HG03139 (cell line): Measurements from ENCODE around the gene PLXND1.

Experiments used
- ATAC-seq: cut with Tn5 transposase; IDR thresholded peaks from one replicate; pipeline ENCODE4 v1.9.1; 2021; ENCODE audit not compliant: unreplicated experiment

Gene PLXND1

DNA sequence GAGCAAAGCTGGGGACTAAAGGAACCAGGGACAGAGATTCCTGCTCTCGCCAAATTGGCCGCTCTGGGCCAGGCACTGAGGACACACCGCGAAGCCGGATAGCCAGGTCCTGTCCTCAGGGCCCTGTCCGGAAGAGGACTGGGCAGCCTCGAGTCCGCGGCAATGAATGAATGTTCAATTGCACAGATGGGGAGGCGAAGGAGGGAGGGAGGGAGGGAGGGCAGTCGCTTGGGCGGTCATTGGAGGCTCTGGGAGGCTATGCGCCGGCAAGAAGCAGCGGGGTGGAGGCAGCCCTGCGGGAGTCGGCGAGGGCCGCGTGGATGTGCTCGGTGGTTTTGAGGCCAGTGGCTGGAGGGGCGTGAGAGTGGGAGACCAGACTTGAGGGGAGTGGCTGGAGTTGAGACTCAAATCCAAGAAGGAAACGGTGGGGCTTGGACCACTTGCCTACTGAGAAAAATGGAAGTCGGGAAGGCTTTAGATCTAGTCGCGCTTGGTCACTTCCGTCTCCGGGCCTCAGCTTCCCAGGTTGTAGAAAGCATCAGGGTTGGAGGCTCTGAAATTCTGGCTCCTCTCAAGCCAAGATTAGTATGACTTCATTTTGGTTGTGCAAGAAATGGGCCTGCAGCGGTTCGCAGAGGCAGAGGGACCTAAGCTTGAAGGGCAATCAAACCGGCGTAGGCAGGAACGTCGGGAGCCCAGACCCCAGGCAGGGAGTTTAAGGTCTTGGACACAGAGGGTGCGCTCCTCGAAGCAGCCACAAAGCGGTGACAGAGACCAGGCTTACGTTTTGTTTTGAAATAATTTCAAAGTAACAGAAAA lies 21.1 kb upstream of the PLXND1 start:
- ATAC-seq, result peak; percentile 48

DNA sequence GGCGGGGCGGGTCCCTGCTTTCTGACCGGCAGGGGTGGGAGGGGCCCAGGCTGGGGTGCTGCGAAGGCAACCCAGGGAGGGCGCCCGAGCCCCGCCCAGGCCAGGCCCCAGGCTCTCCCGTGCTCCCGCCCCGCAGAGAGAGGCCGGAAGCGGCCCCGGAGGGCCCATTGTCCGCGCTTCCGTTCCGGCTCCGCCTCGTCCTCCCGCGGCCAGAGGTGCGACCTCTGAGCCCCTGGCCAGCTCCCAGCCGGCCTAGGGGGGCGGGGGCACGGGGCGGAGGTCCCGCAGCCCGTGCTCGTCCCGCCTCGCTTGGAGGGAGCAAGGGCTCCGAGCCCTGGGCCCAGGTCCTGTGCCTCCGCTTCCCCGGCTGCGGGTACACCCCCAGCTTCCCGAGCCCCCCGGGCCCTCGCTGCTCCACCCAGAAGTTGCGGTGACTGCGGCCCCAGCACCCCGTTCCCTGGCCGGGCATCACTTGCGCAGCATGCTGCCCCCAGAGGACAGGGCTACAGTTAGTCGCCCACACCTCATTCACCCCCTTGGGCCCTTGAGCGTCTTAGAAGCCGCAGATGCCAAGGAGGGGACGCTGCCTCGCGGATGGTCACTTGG lies 20.4 kb upstream of the PLXND1 start:
- peak; percentile 91 for ATAC-seq

DNA sequence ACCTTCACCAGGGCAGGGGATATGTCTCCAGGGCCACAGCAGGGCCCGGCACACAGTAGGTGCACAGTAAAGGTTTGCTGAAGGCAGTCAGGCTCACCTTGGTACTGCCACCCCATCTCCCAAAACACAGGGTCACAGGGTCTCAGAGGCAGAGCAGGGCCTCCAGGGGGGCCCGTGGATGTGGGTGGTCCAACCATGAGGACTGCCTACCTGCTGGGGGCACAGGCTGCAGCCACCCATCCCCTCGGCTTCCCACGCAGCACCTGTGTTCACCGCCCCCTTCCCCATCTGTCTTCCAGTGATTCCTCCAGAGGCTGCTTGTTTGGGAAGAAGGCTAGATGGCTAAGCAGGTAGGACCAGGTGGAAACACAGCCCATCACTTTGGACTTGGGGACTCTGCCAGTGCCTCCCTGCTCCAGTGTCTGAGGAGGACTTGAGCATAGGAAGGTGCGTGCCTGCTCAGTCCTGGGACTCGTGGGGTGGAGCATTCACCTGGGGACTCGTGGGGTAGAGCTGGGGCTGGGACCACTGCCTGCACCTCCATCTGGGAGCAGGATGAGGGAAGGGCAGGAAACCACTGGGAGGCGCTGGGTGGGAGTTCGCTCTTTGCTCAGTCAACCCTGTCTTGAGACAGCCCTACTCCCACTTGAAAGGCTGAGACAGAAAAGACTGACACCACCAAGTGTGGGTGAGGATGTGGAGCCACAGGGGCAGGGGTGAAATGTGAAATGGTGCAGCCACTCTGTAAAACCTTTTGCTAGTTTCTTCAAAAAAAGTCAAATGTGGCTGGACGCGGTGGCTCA lies 18.8 kb upstream of the PLXND1 start:
- ATAC-seq, result no peak

DNA sequence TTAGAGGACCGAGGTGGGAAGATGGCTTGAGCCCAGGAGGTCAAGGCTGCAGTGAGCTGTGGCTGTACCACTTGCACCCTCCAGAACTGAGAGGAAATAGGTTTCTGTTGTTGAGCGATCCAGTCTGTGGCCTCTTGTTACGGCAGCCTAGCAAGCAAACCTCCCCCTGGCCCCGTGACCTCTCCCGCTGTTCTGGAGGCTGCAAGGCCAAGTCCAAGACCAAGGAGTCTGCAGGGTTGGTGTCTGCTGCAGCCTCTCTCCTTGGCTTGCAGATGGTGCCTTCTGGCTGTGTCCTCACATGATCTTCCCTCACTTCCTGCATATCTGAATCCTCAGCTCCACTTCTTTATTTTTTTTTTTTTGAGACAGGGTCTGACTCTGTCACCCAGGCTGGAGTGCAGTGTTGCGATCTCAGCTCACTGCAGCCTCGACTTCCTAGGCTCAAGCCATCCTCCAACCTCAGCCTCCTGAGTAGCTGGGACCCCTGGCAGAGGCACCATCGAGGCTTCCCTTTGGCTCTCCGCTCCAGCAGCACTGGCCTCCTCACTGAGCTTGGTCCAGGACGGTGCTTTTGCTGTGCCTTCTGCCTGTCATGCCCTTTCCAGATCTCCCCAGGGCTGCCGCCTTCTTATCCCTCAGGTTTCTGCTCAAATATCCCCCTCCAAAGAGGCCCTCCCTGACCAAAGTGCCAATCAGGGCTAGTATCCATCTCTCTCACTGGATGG lies 18.0 kb upstream of the PLXND1 start:
- no peak for ATAC-seq

DNA sequence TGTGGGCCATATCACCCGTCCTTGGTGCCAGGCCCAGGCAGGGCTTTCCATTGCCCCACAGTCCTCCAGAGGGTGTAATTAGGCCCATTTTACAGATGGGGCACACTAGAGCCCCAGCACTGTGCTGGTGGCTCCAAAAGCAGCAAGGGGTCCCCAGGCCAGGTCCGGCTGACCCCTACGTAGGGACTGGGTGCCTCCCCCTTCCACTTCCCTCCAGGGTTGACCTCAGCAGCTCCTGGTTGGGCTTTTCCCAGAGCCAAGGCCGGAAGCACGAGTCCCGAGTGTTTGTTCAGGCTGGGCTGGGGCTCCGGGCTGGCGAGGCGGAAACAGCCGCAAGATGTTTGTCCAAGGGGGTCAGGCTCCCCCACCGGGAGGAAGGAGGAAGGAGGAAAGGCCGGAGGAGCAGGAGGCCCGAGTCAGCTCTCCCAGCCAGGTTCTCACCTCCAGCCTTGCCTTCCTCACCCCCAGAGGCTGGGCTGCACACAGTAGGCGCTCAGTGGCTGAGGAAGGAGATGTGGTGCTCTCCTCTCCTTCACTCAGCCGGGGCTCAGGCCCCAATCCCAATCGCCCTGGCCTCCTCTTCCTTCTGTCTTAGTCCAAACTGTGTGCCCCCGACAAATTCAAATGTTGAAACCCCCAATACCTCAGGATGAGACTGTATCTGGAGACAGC lies 17.1 kb upstream of the PLXND1 start:
- no peak for ATAC-seq

DNA sequence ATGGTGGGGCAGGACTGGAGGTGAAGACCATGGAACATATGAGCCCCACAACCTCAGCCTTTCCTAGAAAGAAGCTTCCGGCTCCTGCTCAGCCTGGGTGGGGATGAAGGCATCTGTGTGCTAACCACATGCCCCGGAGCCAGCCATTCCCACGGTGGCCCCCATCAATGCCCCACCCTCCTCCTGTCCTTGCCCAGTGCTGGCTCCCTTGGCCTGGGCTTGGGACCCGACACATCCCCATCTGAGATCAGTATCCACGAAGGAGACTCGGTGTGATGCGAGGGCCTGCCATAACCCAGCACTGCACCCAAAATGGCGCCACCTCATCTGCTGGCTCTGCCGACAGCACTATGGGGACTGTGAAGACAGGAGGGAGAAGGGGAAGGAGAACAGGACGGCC lies 16.5 kb upstream of the PLXND1 start:
- no peak for ATAC-seq

DNA sequence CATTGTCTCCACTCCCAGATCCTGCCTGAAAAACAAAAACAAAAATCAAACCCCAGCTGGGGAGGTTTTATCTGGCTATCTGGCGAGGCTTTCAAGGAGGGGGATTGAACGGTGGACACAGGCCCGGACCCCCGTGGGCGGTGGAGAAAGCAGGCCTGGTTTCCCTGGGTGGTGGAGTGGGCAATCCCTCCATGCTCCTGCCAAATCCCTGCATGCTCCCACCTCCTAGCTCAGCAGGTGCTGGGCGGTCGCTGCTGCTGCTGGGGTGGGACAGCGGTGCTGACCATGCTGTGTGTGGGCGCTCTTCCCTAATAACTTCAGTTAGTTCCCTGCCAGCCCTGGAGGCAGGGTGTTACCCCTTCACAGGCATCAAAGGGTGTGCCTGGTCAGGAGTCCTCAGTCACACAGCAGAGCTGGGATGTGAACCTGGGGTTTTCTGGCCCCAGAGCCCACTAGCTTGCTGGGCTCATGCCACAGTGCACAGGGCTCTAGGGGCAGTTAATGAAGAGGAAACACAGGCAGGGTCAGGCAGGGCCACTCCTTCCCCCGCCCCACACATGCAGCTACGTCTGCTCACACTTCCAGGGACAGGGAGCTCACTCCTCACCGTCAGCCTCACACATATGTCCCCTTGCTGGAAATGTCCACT lies 15.9 kb upstream of the PLXND1 start:
- no peak for ATAC-seq

DNA sequence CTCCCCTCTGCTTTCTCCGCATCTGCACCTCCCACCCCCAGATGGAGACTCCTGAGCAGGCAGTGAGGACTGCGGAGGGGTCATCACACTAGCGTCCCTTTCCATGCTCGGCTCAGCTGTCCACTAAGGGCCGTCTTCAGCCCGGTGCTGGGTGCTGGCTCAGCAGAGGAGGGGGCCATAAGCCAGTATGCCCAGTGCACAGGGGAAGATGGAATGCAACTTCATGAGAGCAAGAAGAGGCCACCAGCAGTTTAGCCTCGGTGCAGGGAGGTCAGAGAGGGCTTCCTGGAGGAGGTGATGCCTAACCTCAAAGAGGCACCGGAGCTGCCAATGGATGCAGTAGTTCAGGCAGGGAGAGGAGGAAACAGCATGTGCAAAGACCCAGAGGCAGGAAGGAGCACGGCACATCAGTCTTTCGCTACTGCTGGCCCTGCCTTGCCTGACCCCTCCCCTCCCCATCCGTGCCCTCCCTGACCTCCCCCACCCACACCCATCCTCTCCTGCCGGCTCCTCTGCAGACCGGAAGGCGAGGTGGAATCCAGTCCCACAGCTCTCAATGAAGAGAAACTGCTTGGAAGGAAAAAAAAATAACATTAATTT lies 15.2 kb upstream of the PLXND1 start:
- ATAC-seq, result no peak

DNA sequence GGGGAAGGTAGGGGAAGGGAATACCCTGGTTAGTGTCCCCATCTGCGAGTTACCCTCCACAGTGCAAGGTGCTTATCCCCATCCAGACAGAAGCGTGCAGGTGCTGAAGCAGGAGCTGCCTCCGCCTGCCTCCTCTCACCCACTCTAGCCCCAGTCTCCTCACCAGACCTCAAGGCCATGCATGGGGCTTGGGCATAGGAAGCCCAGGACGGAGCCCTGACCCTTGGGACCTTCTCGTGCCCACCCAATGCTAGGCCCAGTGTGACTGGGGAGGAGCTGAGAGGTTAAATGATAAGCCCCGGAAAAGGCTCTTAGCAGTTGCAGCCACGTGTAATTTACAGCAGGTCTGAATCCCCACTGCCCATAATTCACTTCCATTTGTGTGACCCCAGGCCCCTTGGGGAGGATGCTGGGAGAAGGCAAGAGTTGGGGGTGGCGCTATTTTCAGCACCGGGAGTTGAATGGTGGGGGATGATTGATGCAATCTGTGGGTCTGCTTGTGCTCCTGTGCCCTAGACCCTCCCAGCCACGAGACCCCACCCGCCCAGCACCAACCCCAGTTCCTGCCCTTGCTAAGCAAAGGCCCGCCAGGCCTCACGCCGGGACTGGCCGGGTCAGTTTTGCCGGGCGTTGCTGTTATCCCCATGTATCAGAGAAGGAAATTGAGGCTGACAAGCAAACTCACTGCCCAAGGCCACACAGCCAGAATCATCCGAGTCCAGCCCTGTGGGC lies 14.5 kb upstream of the PLXND1 start:
- no peak for ATAC-seq

DNA sequence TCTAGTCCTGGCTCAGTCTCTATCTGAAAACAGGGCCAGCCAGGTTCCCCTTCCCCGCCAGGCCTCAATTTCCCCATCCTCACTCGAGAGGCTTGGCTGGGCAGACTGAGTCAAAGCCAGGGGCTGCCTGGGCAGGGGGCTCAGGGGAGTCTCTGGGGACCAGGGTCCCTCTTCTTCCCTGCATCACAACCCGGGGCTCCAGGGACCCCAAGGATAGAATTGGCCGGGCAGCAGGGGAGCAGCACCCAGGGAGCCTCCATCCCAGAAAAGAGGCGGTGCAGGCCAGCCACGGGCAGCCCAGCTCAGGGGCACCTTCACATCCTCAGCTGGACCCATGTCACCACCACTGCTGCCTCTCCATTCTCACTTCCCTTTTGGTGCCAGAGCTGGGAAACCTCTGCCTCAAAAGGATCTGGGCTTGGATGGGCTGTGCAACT lies 13.3 kb upstream of the PLXND1 start:
- ATAC-seq, result no peak

DNA sequence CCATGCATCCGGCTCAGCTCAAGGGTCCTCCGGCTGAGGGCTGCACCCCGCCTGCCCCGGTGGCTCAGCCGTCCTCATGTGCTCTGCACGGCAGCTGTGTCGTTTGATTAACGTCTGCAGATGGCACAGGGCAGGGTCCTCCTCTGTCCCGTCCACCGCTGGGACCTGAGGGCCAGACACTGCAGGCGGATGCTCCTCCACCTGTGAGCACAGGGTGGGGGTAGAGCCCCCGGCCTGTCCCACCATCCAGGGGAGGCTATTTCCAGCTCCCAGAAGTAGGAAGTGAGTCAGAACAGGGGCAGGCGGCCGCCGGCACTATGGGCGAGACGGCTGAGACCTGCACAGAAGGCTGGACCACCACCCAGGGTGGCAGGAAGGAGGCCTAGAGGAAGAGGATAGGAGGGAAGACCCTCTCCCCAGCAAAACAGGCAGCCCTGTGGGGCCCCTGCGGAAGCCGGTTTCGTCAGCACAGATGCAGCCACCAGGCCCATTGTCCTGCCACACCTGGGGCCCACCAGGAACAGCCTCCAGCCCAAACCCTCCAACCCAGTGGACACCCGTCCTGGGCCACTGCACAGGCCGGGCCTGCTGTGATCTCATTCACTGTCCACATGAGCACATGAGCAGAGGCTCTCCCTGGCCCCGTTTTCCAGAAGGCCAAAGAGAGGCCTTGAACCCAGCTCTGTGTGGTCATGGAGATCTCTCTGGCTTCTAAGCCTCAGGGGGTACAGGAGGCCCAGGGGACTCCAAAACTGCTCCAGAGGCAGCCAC lies 12.6 kb upstream of the PLXND1 start:
- ATAC-seq, result no peak

DNA sequence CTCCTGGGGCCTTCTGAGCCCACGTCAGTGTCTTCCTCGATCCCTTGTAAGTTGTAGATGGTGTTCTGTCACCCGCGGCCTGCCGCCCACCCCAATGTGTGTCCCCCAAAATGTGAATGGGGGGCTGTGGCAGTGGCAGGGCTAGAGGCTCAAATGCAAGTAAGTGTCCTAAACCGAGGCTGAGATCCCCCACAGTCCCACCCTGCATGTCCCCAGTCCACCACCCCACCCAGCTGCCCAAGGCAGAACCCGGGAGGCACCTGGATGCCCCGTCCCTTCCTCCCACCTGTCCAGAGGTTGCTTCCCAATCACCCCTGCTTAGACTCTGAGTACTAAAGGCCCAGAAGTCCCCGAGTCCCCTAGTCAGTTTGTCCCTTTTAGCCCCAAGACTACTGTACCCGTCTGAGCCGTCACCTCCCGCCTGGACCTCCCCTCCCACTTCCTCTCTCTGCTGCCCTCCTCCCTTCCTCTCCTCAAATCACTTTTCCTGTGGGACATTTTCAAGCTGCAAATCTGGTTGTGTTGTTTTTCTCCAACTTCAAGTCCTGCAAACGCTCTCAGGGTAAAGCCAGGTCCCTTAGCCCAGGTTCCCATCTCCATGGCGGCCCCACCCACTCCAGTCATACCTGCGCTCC lies 11.8 kb upstream of the PLXND1 start:
- ATAC-seq, result no peak

DNA sequence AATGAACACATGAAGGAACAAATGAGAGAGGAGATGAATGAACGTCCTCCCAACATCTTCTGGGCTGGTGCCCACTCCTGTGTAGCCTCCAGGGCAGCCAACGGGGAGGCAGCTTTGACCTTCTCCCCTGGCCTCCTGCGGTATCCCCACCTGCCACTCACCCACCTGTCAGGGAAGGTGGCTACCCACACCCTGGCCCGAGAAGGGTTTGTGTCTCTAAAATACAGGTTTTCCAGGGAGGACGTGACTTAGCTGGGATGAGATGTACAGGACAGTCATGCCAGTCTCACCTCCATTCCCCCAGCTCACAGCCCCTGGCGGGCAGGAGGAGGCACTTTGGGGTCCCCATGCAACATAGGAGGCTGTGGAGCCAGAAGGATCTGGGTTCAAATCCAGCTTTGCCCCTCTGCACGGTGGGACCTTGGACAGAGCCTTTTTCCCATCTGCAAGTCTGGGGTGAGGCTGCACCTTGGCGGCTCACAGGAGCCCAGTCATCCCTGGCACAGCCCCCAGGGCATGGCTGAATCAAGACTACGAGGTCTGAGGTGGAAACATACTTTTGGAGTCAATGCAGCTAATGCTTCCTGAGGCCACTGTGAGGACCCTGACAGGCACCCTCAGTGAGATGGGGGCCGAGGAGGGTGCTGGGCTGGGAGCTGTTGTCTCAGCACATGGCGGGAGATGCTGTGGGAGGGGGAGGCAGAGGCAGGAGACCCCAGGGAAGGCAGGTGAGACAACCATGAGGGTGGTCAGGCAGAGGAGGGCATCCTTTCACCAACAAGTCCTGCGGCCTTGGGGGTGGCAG lies 11.1 kb upstream of the PLXND1 start:
- no peak for ATAC-seq

DNA sequence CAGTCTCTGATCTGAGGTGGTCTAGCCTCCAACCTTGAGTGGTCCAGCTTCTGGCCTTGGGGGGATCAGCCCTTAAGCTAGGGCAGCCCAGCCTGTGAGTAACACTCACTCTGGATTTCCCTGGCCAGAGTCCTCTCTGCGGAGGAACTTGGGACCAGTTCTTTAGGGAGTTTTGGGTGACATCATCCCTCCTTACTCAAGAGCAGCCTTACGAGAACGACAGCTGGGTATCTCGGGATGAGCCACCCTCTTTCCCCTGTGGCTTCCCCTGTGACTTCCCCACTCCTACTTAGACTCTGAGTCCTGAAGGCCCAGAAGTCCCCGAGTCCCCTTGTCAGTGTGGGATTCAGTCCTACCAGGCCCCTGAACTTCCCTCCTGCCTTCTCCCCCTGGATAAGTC lies 10.2 kb upstream of the PLXND1 start:
- ATAC-seq, result no peak

DNA sequence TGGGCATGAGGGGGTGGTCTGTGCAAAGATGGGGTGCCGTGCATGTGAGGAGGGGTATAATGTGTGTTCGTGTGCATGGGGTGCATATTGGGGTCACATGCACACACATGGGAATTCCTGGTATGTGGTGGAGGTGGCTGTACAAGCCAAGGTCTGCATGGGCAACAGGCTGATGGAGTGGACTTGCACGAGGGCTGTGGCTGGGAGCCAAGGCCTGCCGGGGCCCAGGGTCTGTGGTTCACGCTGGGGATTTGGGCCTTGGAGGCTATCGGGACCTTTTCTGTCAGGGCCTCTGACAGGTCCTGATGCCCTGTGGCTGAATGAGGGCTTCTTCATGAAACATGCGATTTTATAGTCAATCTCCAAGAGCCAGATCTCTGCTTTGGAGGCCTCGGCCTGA lies 9.8 kb upstream of the PLXND1 start:
- ATAC-seq, result no peak

DNA sequence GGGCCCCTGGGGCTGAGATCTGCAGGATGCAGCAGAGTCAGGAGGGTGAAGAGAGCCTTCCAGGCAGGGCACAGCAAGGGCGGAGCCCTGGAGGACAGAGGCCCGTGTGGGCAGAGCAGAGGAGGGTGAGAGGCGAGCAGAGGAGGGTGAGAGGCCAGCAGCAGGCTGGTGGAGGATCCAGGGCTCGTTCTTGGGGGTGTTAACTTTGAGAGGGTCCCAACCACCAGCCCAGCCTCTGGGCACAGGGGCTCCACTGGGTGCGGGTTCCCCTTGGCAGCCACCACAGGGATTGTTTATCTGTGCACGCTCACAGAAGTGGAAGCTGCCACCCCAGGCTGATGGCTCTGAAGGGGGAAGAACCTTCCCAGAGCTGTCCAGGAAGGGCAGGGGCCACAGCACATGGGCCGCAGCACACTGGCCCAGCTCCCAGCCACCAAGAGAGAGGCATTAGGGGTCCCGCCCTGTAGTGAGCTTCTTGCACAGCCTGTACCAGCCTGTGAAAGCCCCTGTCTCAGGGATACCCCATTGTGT lies 9.3 kb upstream of the PLXND1 start:
- ATAC-seq, result no peak

DNA sequence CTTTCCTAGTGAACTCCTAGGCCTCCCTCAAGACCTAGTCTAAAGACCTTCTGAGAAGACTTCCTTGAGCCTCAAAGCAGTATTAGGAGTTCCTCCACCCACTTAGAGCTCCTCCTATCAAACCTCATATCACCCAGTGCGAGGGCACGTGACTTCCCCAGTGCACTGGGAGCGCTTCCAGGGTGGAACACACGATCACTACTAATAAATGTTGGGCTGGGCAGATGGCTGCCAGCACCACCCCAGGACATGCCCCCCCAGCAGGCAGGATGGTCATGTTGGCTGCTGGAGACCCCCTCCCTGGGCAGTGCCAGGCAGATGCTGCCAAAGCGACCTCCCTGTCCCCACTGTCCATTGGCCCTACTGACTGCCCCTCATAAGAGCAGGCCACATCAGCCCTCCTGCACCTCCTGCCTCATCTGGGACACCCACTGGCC lies 8.5 kb upstream of the PLXND1 start:
- ATAC-seq, result no peak
